Hematopoietic multipotent progenitor cell treated with erythropoietin and hydrocortisone succinate and interleukin-3 and kit ligand, for 4 days (in vitro differentiated cells): ENCODE data around the gene XPNPEP1.

Source experiments
- DNase-seq: peaks from one replicate; pipeline ENCODE4 v3.0.0-alpha.2; 2015

XPNPEP1 gene

GRCh38 chr10:109892117-109892516, 31.2 kb downstream of the XPNPEP1 start:
- peak; percentile 51 for DNase-seq

GRCh38 chr10:109891105-109891504, 32.2 kb downstream of the XPNPEP1 start:
- DNase-seq = no peak

GRCh38 chr10:109889867-109890266, 33.4 kb downstream of the XPNPEP1 start:
- no peak for DNase-seq

- DNase-seq = no peak
Observed at GRCh38 chr10:109887776-109888175, 35.5 kb downstream of the XPNPEP1 start.

GRCh38 chr10:109887243-109887642, 36.1 kb downstream of the XPNPEP1 start:
- no peak for DNase-seq

GRCh38 chr10:109886781-109887140, 36.5 kb downstream of the XPNPEP1 start:
- DNase-seq = no peak

- peak; percentile 63 for DNase-seq
Observed at GRCh38 chr10:109886037-109886780, 37.1 kb downstream of the XPNPEP1 start.

- peak; percentile 92 for DNase-seq
Observed at GRCh38 chr10:109883859-109884771, 39.2 kb downstream of the XPNPEP1 start.

- DNase-seq = no peak
Observed at GRCh38 chr10:109882251-109883057, 40.9 kb downstream of the XPNPEP1 start.

GRCh38 chr10:109881769-109882057, 41.6 kb downstream of the XPNPEP1 start:
- no peak for DNase-seq

GRCh38 chr10:109880886-109881768, 42.2 kb downstream of the XPNPEP1 start:
- DNase-seq = no peak

GRCh38 chr10:109877546-109877945, 45.8 kb downstream of the XPNPEP1 start:
- DNase-seq = no peak

- DNase-seq = no peak
Observed at GRCh38 chr10:109875828-109876821, 47.2 kb downstream of the XPNPEP1 start.

- no peak for DNase-seq
Observed at GRCh38 chr10:109875151-109875568, 48.2 kb downstream of the XPNPEP1 start.

- no peak for DNase-seq
Observed at GRCh38 chr10:109871476-109871875, 51.8 kb downstream of the XPNPEP1 start.

GRCh38 chr10:109866995-109867635, 56.2 kb downstream of the XPNPEP1 start:
- no peak for DNase-seq

GRCh38 chr10:109866168-109866994, 56.9 kb downstream of the XPNPEP1 start:
- DNase-seq = peak; percentile 47

- no peak for DNase-seq
Observed at GRCh38 chr10:109863775-109864174, 59.5 kb downstream of the XPNPEP1 start.

- DNase-seq = no peak
Observed at GRCh38 chr10:109862738-109863137, 60.6 kb downstream of the XPNPEP1 start.

- no peak for DNase-seq
Observed at GRCh38 chr10:109862041-109862440, 61.3 kb downstream of the XPNPEP1 start.
